GM18517 (cell line): Measurements from ENCODE around the gene PRUNE2.

Source experiments
- ATAC-seq: cut with Tn5 transposase; IDR thresholded peaks from one replicate; pipeline ENCODE4 v1.9.1; 2021; ENCODE audit warnings: mild to moderate bottlenecking, moderate library complexity; ENCODE audit not compliant: unreplicated experiment

PRUNE2 gene

DNA sequence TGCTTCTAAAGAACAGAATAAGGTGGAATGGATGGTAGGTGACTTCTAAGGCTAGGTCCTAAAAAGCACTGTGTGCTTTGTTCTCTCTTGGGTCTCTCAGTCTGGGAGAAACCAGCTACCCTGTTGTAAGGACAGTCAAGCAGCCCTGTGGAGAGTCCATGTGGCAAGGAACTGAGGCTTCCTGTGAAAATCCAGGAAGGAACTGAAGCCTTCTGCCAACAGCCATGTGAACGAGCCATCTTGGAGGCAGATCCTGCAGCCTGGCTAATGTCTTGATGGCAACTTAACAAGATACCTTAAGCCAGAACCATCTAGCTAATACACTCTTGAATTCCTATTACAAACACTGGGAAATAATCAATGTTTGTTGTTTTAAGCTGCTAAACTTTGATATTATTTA lies 241.8 kb downstream of the PRUNE2 start:
- ATAC-seq = no peak

DNA sequence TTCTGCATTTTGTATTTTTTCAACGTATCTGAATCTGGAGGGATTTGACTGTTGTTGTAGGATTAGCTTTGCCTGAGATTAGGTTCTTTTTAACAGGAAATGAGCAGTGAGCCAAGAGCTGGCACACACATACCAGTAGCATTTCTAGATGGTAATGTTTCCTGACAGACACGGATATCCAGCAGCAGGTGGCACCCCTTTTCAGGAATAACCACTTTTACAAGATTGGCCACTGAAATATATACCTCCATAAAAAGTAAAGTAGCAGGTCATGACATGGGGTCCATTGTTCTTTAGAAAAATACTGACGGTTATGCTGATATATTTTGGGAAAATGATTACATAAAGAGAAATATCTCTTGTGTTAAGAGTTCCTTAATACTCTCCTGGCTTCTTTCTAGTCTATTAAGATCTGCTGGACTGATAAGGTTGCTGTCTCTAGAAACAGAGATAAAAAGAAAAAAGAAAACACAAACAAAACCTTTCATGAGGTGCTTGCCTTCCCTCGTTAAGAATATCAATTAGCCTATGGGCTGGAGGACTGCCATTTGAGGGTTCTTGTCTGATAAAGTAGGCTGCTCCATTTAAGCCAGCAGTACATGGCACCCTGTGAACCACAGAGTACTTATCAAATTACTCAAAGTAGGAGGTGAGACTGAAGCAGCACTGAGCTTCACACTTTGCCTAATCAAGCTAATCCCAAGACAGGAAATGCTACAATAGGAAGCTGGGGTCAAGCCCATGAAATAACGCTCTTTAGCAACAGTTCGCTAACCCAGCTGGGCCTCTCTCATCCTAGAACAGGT lies 243.2 kb downstream of the PRUNE2 start:
- ATAC-seq = no peak

DNA sequence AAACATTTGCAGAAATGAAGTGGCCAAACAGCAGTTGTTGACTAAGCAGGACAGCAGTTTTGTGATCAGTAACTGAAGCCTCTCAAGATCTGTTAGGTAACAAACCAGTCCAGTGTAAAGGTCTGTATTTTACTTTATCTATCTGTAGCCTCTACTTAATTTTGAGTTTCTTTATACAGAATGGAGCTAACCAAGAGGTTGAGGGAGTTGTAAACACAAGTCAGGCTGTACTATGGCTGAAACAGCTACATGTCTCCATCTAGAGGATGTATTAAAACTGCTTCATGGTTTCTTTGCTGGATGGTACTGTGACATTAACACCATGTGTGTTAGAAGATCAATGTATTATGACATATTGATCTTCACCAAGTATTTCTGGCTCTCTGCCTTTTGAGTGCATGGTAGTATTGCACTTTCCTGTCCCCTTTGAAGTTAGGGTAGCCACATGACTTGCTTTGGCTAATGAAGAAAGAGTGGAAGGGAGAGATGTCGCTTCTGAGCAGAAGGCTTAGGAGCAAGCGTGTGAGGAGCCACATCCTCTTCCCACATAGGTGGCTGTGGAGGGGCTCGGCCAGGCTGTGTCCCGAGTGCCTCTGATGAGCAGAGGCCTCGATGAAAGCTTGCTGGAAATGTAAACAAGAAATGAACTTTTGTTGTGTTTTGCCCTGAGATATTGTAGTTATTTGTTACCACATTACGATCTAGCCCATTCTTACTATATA lies 247.2 kb downstream of the PRUNE2 start:
- peak; percentile 97 for ATAC-seq

DNA sequence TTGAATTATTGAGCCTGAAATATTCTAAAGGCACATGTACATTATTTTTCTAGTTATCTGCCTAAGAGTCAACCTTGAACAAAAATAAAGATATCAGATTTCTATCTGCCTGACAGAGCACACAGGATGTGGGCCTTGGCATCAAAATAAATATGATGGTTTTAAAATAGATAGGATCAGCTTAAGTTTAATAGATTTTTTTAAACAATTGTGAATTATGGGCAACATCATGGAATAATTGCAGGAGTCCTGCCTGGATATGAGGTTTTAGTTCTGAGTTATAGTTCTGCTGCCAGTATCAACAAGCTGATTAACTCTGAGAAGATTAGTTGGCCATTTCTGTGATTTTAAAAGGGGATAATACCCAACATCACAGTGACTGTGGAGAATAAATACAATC lies 248.6 kb downstream of the PRUNE2 start:
- no peak for ATAC-seq

DNA sequence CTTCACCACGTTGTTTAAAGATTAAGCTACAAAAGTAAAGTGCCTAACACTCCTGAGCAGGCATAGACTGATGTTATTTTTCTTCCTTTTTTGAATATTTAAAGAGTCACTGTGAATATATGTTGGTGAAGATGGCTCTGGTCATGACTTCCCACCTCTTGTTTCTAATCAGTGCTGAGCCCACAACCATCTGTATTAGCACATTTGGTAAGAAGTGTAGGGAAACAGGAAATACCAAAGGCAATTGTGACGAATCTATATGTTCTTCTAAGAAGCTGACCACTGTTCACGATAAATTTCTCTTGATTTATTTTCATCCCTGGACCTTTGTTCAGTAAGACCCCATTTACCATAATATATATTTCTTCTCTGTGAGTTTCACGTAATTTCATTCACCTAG lies 249.9 kb downstream of the PRUNE2 start:
- ATAC-seq = no peak

DNA sequence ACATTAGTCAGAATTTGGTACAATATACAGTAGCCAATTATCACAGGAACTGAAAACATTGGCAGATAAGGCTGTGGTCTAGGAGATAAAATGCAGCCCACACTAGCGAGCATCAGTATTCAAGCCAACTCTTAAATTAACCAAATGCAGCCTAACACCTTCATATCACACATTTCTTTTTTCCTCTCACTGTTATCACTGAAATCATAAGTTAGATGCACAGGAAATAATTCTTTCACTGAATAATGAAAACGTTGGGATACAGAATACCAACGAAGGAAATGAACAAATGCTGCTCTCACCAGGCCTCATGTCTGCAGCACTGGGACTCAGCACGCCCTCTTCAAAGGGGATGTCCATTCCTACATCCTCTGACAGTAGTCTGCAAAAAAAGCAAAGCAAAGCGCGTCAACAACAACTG lies 250.8 kb downstream of the PRUNE2 start:
- no peak for ATAC-seq

DNA sequence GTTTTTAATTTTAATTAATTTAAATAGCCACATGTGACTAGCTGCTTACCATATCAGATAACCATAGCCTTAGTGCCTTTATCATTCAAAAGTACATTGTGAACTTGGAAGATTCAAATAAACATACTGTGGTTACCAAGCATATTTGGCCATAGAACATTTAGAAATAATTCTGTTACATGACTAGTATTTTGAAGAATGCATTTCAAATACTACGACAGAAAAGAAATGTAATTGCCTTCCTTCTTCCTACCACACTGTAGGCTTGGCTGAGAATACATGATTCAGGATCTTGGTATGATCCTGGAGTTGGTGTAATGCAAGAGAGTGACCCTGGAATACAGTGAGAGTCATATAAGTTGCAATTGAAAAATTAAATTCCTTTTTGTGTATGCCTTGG lies 251.3 kb downstream of the PRUNE2 start:
- no peak for ATAC-seq

DNA sequence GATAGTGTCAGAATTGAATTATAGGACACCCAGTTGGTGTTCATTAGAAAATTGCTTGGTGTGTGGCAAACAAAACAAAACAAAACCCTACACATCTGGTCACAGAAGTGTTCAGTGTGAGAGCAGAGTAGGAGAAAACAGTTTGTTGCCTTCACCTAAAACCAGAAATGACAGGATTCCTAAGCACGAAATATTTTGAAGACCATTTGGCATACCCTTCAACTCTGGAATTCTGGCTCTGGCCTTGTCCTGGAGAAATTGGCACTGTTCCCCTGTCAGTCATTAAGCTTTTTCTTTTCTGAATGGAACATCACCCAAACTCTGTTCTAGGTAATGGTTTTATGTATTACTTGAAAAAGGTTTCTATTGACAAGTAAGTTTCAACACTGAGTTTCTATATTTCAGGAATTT lies 251.9 kb downstream of the PRUNE2 start:
- ATAC-seq = no peak

DNA sequence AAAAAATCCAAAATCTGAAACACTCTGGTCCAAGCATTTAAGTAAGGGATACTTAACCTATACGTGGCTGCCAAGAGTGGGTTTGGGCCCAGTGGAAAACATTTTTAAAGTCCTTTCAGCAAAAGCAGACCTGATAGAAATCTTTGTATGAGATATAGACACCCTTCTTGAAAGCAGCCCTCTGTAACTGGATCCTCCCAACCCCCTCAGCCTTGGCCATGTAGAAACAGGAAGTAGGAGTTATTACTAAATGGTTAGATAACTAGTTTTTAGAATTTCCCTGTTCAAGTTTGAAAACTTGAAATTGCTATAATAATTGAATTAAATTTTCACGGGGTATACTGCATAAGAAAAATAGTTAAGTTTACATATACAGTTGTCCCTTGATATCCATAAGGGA lies 253.0 kb downstream of the PRUNE2 start:
- no peak for ATAC-seq

DNA sequence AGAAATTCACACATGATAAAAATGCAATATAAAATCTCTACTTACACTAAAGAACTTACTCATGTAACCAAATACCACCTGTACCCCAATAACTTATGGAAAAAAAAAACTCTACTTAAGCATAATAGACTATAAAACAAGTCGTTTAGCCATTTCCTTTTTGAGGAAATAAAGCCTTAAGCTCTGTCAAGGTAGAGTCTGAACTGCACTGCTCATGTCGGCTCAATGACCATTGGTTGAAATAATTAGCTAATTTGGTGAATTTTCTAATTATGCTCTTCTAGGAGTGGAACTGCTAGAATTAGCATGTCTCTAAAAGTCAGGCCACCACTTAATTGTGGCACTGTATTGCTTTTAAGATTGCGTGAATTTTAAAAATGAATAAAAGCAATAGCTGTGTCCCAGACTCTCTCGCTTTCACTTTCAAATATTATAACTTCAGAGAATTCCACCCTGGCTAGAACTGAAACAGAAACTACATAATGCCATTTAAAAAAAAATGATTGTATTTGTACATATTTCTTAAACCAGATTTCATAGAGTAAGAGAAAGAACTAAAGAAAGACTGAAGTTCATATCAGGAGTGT lies 254.7 kb downstream of the PRUNE2 start:
- ATAC-seq = no peak

DNA sequence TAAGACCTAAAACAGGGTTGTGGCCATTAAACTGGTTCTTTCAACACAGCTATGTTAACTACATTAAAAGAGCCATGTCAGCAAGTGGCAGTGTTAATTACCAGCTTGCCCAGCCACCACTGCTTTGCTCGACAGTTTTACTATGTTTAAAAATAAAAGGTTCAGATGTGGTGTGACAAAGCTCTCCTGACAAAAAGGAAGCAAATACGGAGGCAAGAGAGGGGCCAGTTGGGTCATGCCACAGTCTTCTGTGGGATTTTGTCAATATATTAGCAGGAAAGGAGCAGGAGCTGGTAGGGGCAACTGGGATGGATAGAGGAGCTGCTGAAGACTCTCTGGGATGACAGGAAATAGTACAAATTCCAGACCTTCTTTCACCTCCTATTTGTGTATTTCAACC lies 255.2 kb downstream of the PRUNE2 start:
- ATAC-seq = no peak

DNA sequence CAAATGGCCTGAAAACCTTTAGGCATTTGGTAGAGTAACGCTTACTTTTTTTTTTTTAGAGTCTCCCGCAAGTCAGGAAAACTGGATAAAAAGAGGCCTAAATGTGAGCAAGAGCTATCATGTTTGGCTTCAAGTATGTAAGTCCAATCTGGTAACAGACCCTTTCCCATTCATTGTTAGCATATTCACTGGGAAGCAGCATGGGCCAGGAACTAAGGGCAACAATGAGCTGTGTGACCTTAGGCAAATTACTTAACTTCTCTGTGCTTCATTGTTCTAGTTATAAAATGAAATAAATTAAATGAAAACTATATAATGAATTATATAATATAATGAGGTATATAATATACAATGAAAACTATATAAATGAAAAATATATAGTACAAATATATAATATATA lies 256.0 kb downstream of the PRUNE2 start:
- no peak for ATAC-seq

DNA sequence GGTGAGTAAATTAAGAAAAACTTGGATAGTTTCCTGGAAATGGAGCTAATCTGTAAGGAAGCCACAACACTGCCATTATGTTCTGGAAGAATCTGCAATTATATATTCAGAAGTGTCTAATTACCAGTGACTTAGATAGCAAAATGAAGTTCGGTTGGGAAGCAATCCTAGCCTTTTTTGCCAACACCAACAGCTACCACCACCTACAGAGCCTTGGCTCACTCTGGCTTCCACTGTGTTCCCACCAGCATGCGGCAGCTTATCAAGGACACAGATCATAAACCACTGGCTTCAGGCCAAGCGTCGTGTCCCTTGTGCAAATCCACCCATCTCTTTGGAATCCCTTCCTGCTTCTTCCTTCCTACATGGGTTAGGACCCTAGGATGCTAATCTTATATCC lies 259.7 kb downstream of the PRUNE2 start:
- no peak for ATAC-seq

DNA sequence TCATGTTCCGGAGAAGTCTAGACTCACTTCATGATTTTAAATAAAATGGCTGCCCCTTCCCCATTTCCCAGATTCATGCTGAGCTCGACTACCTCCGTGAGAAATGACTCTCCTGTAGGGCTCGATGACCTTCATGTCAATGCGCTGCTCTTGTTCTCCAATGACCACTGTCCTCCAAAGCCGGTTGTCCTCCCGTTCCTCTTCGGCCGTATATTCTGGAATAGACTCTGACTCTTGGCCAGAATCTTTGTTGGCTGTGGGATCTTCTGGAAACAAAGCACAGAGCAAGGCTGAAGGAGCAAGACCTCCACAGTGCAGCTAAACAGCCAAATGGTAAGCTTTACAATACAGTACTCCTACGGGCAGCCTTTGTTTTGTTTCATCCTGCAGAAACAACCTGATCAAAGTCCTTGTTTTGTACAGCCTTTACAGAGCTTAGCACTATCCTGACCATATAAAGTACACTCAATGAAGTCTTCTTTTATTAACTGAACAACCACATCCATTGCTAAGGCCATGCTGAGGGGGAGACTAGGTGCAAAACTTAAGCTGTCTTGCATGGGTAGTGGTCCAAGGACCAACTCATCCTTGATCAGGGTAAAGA lies 261.2 kb downstream of the PRUNE2 start:
- ATAC-seq = no peak

DNA sequence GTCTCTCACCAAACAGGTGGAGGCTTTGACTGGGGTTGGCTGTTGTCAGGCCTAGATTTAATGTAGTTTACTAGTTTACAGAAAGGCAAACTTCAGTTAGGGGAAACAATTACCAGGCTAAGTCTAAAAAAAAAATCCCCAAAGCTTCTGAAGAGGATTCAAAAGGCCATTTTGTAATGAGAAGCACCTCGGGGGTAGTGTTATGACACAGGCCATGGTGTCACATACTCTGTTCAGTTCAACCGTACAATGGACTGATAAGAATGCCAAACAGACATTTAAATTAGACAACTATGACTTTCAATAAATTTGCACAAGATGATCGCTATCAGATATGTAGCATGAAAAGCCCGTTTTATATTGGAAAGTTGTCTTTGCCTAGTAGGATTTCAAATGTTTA lies 261.7 kb downstream of the PRUNE2 start:
- no peak for ATAC-seq

DNA sequence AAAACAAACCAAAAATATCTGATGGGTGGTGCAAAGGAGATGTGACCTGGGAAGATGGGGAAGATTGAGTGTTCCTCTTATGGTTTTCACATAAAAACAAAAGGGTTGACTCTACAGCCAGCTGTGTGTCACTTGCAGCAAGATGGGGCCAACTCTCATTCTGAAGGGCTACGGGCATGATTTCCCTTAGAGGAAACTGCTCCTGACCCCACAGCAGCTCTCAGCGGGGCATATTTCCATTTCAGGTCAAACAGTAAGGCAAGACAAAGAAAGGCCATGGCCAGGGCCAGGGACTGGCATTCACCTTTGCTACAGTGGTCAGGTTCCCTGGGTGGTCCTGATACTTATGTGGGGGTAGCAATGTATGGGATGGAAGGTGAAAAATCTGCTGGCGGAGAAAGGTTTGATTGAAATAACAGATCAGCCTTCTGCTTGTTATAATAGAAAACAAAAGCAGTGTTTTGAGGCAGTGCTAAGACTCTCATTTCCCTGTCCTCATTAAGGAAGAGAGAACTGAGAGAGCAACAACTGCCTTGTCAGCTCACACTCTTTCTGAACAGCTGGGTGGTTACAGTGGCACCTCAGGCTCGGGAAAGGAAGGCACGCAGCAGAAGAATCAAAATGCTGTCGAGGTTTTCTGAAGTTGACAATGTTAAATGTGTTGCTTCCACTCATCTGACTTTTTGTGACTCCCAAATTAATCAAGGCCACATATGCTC lies 262.4 kb downstream of the PRUNE2 start:
- ATAC-seq = peak; percentile 98

DNA sequence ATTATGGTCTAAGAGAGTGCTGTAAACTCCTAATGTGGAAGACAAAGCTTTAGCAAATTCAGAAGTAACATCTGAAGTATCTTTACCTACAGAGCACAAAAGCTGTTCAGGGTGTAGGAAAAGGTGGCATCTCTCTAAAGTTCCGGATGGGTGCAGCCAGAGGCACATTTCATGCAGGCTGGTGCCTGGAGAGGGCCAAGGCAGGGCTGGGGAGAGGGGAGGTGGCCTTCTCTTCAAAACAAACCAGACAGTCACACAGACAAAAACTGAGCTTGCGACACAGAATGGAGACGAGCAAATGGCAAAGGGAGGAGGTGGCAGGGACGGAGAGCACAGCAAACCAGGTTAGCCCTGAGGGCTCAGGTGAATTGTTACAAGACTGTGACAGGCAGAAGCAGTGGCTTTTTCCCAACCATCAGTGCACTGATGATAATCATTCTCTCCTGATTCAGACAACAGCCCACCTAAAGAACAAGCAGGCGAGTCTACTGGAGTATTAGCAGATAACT lies 263.2 kb downstream of the PRUNE2 start:
- no peak for ATAC-seq

DNA sequence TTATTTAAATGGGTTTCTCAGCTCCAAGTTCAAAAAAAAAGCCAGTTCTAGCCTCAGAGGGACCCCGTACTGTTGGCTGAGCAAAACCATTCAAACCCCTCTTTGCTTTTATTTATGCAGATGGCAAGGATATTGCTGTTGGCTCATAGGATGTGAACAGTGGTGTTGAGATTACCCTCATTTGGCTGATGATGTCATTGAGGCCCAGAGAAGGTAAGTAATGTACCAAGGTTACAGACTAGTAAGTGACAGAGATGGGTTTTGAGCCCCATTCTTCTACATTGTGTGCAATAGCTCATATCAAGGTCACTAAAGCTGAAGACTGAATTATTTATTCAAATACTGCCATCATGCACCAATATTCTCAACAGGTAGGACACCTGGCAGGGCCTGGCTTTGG lies 263.8 kb downstream of the PRUNE2 start:
- no peak for ATAC-seq

DNA sequence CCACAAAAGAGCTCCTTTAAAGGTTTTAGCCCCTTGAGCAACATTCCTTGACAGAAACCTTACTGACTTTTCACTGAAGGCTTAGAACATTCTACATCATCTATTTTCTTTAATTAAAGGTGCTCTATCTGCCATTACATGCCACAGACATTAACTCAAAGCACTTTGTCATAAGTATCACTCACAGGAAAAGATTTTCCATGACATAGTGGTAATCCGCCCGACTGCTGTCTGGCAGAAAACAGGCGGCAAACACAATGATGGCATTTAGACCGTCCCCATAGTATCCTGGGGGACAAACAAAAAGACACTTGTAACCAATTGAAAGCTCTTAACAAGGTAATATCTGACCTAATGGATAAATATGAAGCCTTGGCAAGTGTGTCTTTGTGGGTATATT lies 267.9 kb downstream of the PRUNE2 start:
- no peak for ATAC-seq

DNA sequence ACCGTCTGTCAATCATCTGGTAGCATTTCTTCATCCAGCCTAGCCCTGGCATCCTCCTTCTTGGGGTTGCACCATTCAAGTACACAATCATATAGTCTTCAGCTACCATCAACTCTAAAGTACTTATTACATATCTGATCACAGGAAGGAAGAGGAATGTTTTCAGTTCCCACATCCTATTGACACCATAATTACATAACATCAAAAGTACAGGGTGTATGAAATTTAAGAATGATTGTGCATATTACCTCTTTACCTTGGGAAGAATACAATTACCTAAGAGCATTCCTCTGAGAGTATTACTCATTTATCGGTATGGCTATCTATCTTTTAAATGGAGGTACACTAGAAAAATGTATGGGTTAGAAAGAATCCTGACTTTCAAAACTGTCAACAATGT lies 268.5 kb downstream of the PRUNE2 start:
- no peak for ATAC-seq
